Inflammatory macrophage (primary cell): ENCODE results near the gene SNRNP27.

Source experiments
- DNase-seq, 2 donors: peaks; one replicate each; pipeline ENCODE4 v3.0.0-alpha.2; 2020 to 2022

The SNRNP27 gene

DNA sequence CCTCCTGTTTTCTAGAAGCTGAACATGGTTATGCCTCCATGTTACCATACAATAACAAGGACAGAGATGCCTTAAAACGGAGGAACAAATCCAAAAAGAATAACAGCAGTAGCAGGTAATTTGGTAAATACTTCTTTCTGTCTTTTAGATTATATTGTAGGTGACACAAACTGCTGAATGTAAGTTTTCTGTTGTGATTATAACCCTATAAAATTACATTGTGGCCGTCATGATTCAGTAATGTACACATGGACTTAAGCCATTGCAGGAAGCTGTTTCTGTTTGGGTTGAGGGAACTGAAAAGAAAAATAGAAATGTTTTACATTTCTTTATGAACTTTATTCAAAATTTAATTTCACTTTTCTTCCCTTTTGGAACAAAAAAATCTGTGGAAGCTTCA is 22.4 kb downstream of the SNRNP27 start:
- no peak for DNase-seq

DNA sequence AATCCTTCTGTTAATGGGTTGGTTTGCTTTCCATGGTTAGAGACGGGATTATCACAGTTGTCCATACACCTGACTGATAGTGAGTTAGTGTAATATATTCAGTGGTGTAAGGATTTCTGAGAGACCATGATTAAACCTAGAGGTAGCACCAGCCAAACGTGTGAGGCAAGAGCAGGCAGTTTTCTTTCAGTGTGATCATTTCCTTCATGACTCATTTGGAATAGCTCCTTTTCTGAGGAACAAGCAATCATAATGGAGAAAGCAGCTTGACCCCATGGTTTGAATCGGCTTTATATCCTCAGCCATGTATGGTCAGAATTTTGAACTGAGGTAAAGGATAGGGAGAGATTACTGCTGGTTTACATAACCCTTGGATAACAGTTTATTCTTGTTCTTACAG is 24.1 kb downstream of the SNRNP27 start:
- DNase-seq, result peak; percentile 74 to 76

DNA sequence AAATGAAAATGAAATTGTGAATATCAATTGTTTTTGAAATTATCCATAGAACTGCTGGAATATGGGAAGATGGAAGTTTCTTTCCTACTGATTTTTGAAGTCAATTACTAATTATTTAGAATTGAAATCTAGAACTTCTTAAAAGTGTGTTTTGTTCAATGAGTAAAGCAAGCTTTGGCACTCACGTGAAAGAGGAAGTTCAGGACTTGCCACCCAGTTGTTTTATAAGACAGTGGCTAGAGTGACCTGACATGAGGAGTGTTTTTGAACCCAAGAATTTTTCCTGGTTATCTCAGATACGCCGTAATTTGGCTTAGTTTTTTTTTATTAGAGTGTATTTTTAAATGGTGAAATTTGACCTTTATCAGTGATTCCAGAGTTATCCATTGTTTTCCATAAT is 24.6 kb downstream of the SNRNP27 start:
- DNase-seq, result peak; percentile 55 to 56

DNA sequence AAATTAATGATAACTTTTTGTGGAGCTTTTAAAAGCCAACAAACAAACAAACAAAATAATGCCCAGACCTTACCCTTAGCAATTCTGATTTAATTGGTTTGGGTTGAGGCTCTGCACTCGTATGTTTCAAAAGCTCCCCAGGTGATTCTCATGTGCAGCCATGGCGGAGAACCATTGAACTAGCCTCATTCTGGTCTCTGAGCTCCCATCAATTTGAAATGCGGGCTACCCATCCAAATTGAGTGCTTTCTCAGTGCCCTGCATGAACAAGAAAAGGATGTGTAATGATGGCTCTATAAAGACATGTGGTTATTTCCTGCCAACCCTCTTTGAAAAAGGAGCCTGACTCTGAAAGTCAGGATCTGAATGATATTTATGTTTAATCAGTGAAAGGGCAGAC is 29.4 kb downstream of the SNRNP27 start:
- DNase-seq, result no peak

DNA sequence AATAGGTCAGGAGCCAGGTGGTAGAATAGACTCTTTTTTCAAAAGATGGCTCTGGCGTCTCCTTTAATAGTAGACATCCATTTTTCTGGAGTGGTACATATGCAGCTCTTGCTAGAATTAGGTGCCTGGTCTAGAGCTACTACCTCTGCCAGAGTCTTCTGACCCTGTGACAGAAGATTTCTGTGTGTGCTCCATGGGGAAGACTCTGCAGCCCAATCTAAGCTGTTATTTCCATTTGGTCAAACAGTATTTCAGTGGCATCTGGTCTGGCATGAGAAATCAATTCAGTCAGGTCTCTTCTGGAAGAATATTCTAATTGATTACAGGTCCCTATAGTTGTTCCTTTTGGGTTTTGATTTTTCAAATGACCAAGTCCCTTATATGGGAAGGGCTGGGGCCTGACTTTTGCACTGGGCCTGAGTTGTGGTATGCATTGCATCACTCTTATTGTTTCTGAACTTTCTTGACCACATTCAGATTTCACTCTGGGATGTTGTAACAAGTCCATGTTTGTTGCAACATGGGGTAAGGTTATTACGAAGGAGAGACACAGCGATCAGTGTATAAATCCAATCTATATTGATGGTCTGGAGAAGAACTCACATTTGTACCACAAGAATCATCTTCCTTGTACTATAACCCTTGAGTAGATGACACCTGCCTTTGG is 33.2 kb downstream of the SNRNP27 start:
- DNase-seq, result peak; percentile 46 to 67

DNA sequence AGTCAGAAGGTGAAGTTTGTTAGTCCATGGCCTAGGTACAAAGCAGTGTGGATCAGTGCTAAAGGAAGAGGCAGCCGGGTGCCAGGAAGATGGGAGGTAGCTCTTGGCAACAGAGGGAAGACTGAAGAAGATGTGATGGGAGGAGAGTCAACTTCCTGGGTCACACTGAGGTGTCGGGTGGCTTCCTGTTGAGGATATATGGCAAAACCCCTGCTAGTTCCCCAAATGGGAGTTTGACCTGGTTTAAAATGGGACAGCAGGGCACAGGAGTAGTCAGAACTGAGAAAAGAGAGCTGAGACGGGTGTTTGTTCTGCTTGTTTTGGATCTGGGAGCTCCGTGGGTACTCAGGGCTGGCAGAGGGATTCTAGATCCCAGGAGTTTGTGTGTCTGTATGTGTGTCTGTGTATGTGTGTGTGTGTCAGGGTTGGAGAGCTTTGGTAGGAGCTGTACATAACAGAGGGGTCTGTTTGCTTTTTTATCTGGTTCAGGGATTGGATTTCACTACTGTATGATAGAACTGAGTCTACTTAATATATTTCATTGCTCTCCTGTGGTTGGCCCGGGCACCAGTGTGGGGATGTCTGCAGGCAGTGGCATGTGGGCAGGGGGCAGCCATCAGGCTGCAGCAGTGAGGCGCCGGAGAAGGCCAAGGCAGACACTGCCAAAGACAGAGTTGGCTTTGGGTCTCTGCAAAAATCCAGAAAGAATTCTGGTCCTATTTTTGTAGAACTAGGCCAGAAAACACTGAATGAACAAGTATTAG is 38.3 kb downstream of the SNRNP27 start:
- peak; percentile 31 to 34 for DNase-seq

DNA sequence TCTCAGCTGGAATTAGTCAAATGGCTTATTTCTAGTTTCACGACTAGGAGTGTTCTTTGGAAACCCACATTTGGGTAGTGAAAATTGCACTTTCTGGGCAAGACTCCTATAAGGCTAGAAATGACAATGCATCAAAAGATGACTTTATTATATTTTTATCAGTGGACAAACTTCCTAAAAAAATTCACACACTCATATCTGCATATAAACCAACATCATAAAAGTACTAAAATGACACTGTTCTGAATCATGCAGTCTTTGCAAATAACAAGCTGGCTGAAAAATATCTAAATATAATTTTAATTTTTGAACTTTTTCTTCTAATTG is 38.8 kb downstream of the SNRNP27 start:
- DNase-seq, result no peak

DNA sequence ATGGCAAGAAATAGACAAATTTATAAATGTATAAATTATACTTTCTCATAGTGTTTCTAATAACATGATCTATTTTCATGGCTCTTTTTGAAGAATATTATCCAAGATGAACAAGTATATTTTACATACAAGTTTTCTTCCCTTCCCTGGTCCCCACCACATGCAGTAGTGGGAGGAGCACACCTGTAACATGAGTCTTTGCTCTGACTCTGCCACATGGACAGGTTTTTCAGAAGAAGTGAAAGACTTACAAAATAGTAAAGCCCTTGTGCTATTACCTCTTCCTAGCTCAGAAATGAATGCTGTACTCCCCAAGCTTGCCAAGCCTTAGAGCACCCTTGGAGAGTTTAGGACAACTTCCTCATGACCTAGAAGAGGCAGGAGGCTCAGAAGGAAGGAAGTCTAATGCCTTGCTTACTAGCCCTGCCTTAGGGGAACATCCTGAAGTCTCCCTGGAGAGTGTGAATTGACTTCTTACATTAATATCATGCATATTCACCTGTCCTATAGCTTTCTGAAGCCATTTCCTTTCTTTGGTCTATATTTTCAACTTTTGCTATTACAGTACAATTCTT is 39.6 kb downstream of the SNRNP27 start:
- peak; percentile 64 to 76 for DNase-seq

DNA sequence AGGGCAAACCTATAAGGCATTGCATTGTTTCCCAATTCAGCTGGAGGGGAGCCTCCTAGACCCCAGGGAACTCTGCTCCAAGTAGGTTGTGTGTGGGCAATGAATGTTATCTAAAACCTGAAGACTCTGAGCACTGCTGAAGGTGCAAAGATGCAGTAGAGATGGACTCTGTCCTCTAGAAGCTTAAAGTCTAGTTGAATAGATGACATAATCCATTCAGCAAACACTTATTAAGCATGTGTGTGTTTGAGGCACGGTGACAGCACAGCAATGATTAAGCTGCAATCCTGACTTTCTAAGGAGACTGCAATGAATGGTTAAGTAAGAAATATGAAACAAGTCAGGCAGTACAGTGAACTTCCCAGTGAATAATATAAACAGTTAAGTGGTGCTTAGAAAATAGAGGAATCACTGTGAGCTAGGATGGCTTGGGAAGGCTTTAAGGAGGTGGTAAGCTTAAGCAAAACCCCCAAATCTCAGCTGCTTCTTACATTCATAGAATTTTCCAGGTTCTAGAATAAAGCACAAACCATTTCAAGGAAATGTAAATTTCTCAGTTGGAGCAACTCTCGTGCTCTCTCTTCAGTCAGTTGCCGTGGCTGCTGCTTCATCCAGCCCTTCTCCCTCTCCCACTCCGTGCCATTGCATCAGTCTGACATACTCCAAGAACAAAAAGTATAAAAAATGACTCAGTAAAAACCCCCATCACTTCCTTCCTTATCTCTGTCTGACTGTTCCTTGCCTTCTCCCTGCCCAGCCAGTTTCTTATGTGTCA is 40.3 kb downstream of the SNRNP27 start:
- peak; percentile 88 to 90 for DNase-seq

DNA sequence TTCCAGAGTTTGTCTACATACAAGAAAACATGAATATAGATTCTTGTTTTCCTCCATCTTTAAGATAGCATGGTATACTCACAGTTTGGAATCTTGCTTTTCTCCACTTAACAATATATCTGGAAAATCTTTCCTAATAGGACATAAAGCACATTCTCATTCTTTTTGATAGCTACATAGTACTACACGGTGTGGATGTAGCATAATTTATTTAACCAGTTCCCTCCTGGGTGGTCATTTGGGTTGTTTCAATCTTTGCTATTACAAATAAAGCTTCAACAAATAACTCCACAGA is 40.8 kb downstream of the SNRNP27 start:
- no peak for DNase-seq

DNA sequence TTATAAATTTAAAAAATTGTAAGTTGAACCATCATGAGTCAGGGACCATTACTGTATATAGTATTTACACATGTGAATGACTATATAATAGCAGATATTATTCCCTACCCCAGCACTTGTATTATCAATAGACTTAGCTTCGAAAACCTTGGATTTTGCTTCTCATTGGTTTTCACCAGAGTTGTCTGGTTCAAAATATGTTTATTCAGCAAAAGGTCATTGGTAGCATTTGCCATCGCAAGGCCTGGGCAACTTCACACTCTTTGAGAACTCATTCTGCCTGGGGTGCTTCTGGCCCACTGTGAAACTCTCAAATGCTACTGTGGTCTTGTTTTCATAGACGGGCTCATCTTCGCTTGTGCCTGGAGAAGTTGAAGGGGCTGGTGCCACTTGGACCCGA is 41.3 kb downstream of the SNRNP27 start:
- no peak for DNase-seq

DNA sequence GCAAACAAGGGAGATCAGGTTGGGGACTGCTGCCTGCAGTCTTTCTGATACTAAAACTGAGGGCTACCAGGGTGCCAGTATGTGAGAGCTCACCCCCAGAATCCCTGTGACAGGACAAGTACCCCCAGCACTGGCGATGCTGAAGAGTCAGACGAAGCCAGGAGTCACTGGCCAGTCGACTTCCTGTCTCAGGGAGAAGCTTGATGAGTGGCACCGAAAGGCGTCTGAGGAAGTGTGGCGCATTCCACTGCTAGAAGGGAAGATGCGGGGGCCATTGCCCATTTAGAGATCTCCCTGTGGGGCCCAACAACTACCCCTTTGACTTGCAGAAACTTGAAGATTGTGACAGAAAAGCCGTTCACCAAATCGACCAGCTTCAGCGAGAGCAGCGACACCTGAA is 43.1 kb downstream of the SNRNP27 start:
- DNase-seq, result peak; percentile 26 to 59

DNA sequence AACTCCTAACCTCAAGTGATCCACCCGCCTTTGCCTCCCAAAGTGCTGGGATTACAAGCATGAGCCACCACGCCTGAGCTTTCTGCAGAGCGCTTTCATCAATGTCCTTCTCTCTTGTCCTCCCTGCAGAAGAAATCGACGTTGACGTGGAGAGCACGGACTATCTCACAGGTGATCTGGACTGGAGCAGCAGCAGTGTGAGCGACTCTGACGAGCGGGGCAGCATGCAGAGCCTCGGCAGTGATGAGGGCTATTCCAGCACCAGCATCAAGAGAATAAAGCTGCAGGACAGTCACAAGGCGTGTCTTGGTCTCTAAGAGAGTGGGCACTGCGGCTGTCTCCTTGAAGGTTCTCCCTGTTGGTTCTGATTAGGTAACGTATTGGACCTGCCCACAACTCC is 44.2 kb downstream of the SNRNP27 start:
- no peak for DNase-seq

DNA sequence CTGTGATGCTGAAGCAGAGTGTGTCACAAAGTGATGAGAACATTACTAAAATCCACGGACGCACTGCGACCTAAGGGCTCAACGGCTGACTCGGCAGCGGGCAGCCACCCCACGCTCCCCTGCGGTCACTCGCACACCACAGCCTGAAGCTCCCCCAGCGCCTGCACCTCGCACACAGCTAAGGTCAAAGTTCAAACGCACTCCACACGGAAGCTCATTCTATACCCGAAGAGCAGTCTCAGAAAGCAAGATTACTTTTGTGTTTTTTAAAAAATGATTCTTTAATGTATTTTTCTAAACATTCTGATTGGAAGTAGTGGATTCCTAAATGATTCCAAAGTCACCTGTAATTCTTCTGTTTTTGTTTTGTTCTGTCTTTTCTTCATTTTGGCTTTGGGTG is 46.0 kb downstream of the SNRNP27 start:
- no peak for DNase-seq

DNA sequence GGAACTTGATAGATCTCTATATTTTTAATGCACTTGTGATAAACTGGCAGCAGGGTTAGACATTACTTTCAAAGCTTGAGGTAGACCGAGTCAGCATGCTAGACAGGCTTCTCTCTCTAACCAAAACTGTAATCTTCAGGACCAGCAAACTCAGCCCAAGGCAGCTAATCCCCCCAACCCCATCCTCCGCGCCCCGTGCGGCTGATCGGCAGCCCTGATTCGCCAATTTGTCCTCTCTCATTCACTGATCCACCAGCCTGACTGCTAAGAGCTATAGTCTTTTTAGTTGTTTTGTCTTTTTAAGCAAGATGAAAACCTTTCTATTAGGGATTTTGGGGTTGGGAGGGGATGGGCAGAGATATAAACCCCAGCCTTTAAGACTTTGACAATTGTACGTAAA is 46.9 kb downstream of the SNRNP27 start:
- DNase-seq, result no peak

DNA sequence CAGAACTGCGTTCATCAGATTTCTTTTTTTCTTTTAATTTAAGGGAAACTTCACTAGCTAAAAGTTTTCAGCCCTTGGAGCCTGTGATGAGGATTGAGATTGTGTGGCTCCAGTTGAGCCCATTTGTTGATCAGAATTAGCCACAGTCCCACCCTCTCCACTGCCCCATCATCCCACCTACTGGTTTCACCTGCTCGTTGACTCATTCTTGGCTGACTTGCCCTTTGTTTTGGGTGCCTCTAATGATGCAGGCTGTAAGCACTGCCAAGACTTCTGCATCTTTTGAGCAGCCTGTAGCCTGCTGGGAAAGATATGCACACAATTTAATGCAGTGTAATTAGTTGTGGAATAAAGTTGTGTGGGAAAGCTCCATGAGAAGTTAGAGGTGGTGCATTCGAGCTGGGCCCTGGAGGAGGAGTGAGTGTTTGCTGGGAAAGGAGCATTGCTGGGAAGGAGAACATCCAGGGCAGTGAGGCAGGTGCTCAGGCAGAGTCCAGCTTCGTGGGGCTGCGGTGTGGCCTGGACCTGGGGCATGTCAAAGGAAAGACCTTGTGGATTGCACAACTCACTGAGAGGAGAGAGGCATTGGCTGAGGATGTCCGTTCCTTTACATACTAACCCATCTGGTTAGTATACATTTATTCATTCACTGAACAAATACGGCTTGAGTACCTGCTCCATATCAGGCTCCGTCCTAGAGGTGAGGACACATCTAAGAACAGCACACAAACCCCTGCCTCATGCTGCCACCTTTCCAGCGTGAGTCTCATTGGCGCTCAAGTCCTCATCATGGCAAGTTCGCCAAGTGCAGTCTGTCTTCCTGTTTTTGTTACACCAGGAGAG is 49.5 kb downstream of the SNRNP27 start:
- DNase-seq, result no peak

DNA sequence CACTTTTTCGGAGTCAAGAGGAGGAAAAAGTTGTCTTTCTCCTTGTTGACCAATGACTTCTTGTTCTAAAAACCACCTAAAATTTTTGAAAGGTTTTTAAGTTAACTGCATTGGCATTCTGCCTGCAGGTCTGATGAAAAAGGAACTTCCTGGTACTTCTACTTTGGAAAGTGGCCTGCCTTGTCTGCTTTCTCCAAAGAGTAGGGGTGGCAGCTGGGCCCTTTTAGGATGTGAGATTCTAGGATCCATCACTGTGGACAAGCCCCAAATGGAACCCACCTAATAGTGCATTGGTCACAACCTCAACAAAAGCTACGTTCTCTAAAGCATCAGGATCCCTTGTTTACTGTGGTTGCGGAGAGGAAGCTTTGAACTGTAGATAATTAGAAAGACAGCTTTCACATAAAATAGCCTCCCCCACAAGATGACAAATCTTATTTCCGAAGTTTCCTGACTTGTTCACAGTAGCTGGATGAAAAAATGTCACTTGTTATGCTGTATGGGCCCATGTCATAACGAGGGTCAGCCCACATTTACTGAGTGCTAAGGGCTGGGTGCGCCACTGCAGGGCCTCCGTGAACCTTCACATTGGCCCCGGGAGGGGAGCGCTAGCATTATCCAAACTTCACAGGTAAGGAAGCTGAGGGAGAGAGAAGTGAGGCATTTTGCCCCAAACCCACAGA is 50.2 kb downstream of the SNRNP27 start:
- DNase-seq, result peak; percentile 29 to 34

DNA sequence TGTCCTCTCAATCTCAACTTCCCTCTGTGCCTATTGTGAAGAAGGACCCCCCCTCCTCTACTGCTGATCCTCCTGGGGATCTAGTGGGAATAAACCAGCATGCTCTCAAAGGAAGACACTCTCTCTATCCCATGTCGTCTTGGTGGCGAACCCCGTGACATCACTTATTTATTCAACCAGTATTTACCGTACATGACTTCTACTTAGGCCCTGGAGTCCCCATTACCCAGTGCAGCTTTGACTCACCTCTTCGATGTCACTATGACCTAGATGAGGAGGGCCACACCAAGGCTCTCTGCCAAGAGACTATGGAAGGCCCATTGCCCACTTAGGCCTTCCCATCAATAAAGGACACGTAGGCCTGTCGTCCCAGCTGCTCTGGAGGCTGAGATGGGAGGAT is 51.0 kb downstream of the SNRNP27 start:
- no peak for DNase-seq

DNA sequence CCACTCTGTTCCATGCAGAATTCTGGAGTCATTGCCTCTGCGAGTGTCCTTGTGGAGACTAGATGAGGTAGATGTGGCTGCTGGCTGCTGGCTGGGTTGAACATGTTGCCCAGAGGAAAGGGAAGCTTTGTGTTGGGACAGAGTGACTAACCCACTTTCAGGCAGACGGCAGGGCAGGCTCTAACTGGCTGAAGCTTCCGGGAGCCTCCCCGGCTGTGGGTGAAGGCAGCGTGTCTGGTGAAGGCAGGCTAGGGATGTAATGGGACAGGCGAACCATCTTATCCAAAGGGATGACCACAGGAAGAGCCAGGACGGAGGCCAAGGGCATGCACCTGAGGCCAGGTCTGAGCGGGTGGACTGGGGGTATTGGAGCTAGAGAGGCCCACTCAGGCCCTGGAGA is 51.7 kb downstream of the SNRNP27 start:
- peak; percentile 88 to 90 for DNase-seq

DNA sequence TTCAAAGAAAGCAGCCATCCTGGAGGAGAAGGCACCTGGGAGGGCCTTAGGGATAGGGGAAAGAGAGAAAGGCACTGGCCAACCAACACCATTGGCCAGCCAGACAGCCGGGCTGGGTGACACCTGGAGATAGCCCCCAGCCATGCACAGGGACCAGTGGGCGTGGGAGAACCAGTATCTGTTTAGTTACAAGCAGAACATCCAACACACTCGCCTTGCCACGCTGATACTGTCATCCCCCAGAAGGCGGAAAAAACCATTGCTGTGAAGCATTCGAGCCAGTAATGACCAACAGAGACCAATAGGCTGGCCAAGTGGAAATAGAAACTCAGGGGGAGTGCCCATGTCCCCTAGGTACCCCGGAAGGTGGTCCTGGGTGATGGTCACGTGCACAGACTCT is 52.2 kb downstream of the SNRNP27 start:
- DNase-seq, result no peak

DNA sequence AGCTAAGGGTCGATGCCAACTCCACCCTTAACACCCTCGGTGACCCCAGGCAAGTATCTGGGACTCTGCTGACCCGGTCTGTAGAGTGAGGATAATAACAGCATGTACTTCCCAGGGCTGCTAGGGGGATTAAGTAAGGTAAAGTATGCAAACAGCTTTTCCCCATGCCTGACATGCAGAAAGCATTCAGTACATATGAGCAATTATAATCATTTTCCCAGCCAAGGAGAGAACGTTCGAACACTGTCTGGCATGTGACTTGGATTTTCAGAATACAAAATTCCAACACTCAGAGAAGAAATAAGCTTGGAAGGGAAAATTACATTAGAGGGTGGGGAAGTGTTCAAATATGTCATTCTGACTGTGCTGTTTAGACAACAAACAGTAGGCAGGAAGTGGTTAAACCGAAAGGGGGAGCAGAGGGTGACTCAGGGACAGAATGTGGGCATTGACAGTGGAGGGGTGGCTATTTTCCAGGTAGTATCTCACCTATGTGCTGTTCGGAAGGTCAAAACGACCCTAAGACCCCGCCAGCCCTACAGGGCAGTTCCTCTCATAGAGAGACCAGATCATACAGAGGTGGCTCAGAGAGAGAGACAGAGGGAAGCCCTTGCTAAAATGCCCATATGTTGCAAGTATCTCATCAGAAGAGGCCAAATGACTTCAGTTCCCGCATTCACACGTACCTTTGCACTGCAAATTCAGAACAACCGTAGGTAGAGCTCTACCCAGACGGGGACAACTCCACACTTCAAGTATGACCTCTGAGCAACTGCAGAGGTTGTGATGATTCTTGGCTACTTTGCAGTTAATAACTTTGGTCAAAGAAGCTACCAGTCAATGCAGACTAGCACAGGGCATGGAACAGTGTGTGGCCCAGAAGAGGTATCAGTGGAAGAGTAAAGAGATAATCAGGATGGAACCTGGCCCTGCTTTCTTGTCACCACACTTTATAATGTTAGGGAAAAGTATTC is 52.9 kb downstream of the SNRNP27 start:
- DNase-seq, result peak; percentile 63 to 64
